Endodermal cell (in vitro differentiated cells): ENCODE data around the gene C13orf46. TPM values are rescaled to one million over a fixed set of nuclear protein-coding genes. Genes with fewer than 3 reads are reported as not detected.
A peak's percentile ranks its signal among the peaks of the same experiment; 100 is the strongest.

Experiments
- DNase-seq: peaks from one replicate; pipeline ENCODE4 v3.0.0-alpha.2; 2017
- H3K27ac ChIP-seq: 2 replicates; pipeline ENCODE4 v1.5.1; 2013; ENCODE audit warnings: mild to moderate bottlenecking, low read depth, low read length, moderate library complexity
- H3K27me3 ChIP-seq: 2 replicates; pipeline ENCODE4 v1.6.1; 2013; ENCODE audit warnings: mild to moderate bottlenecking, low read length, moderate library complexity; ENCODE audit not compliant: insufficient read depth, control insufficient read depth, poor library complexity, severe bottlenecking
- H3K36me3 ChIP-seq: 2 replicates; pipeline ENCODE4 v1.7.0; 2013; ENCODE audit warnings: mild to moderate bottlenecking, low read length, moderate library complexity; ENCODE audit not compliant: control insufficient read depth, insufficient read depth
- H3K4me1 ChIP-seq: one replicate; pipeline ENCODE4 v1.7.0; 2013; ENCODE audit warnings: low read length; ENCODE audit not compliant: control insufficient read depth, insufficient read depth
- H3K4me3 ChIP-seq: 2 replicates; pipeline ENCODE4 v1.5.1; 2013; ENCODE audit warnings: mild to moderate bottlenecking, low read length, moderate library complexity
- H3K9ac ChIP-seq: 2 replicates; pipeline ENCODE4 v1.6.1; 2013; ENCODE audit warnings: mild to moderate bottlenecking, low read length, moderate library complexity; ENCODE audit not compliant: poor library complexity, severe bottlenecking; ENCODE audit errors: extremely low read depth
- H3K9me3 ChIP-seq: 2 replicates; pipeline ENCODE4 v1.6.1; 2013; ENCODE audit warnings: mild to moderate bottlenecking, low read length, moderate library complexity; ENCODE audit not compliant: control insufficient read depth
- H3K27ac Mint-ChIP-seq: 2 replicates; pipeline ENCODE4 v1.8.0; 2020; ENCODE audit warnings: mixed read lengths
- H3K27me3 Mint-ChIP-seq: 2 replicates; pipeline ENCODE4 v1.8.0; 2021; ENCODE audit warnings: mild to moderate bottlenecking, mixed read lengths; ENCODE audit not compliant: insufficient read depth
- H3K36me3 Mint-ChIP-seq: 2 replicates; pipeline ENCODE4 v1.8.0; 2020; ENCODE audit warnings: low read depth, mixed read lengths
- H3K4me1 Mint-ChIP-seq: 2 replicates; pipeline ENCODE4 v1.8.0; 2020; ENCODE audit warnings: mixed read lengths
- H3K4me3 Mint-ChIP-seq: 2 replicates; pipeline ENCODE4 v1.8.0; 2020; ENCODE audit warnings: mild to moderate bottlenecking, moderate library complexity, mixed read lengths
- H3K9me3 Mint-ChIP-seq: 2 replicates; pipeline ENCODE4 v1.8.0; 2020; ENCODE audit warnings: mild to moderate bottlenecking, mixed read lengths
- CTCF ChIP-seq: fragments of 200-600 bp; sonication (generic); conservative IDR thresholded peaks from 2 replicates; pipeline ENCODE4 v1.5.0; 2021; ENCODE audit warnings: antibody characterized with exemption, mild to moderate bottlenecking
- WGBS, 2 experiments: methylation state at CpG; one replicate each; pipeline versions ENCODE4 v1.1.5 to v1.1.7; 2013; ENCODE audit warnings: missing lambda C conversion rate in 2 of 2, mixed read lengths in 1 of 2; ENCODE audit not compliant: insufficient coverage in 1 of 2, insufficient read length in 1 of 2; 5-methylcytosine and 5-hydroxymethylcytosine counted together
- total RNA-seq, 2 donors: library from RNA; stranded (reverse); fragmentation: NEBNext Ultra II Directional in 1 of 2; extraction: Animal tissue kit (Norgen Biotek cat#: 25700) in 1 of 2; gene quantifications; 2 replicates in 1 of 2; 3 replicates in 1 of 2; pipeline ENCODE4 v1.2.1, GENCODE V29; 2021

The C13orf46 gene
- total RNA-seq, 2 donors from 2014 or later = 0.20 to 0.27 TPM

GRCh38 chr13:114019367-114019766 lies 45.5 kb upstream of the C13orf46 start:
- WGBS, 2 experiments = 93 to 97% methylated on average over 6 to 13 of the region's 13 CpGs

GRCh38 chr13:114018461-114019055 lies 44.7 kb upstream of the C13orf46 start:
- Mint-ChIP-seq H3K9me3 (no peaks in the 10 kb centered on the region), H3K4me1 (no peaks in the 10 kb centered on the region), H3K27me3 (no peaks in the 10 kb centered on the region), H3K4me3 (no peak overlapping the region), H3K27ac (no peak overlapping the region), H3K36me3 (peaks cover 15% of the 10 kb centered on the region)
- DNase-seq = no peak
- H3K9ac ChIP-seq = no peak overlapping the region
- no peaks in the 10 kb centered on the region for H3K36me3 ChIP-seq
- no peak overlapping the region for H3K27ac ChIP-seq
- H3K9me3 ChIP-seq = no peaks in the 10 kb centered on the region
- no peaks in the 10 kb centered on the region for H3K27me3 ChIP-seq
- no peak for TF ChIP-seq CTCF
- H3K4me3 ChIP-seq = no peak overlapping the region
- no peaks in the 10 kb centered on the region for H3K4me1 ChIP-seq
- WGBS, 2 experiments = 94 to 95% methylated on average over 16 to 20 of the region's 20 CpGs

More at GRCh38 chr13:114019367-114019766, 45.5 kb upstream of the C13orf46 start:
- TF ChIP-seq CTCF = no peak
- Histone ChIP-seq H3K4me3 (no peak overlapping the region), H3K36me3 (no peaks in the 10 kb centered on the region), H3K27me3 (no peaks in the 10 kb centered on the region), H3K4me1 (no peaks in the 10 kb centered on the region), H3K9me3 (no peaks in the 10 kb centered on the region), H3K27ac (no peak overlapping the region), H3K9ac (no peak overlapping the region)
- Mint-ChIP-seq H3K4me1 (no peaks in the 10 kb centered on the region), H3K4me3 (no peak overlapping the region), H3K9me3 (no peaks in the 10 kb centered on the region), H3K36me3 (peaks cover 15% of the 10 kb centered on the region), H3K27ac (no peak overlapping the region), H3K27me3 (no peaks in the 10 kb centered on the region)
- DNase-seq = peak; percentile 78

GRCh38 chr13:114017966-114018365 lies 44.1 kb upstream of the C13orf46 start:
- no peaks in the 10 kb centered on the region for H3K4me1 Mint-ChIP-seq
- WGBS, 2 experiments = 95 to 98% methylated on average over 23 of the region's 23 CpGs
- H3K27ac Mint-ChIP-seq = no peak overlapping the region
- Histone ChIP-seq H3K27me3 (no peaks in the 10 kb centered on the region), H3K36me3 (no peaks in the 10 kb centered on the region), H3K27ac (no peak overlapping the region), H3K4me1 (no peaks in the 10 kb centered on the region), H3K4me3 (no peak overlapping the region), H3K9me3 (no peaks in the 10 kb centered on the region), H3K9ac (no peak overlapping the region)
- H3K27me3 Mint-ChIP-seq = no peaks in the 10 kb centered on the region
- H3K4me3 Mint-ChIP-seq = no peak overlapping the region
- TF ChIP-seq CTCF = no peak
- no peaks in the 10 kb centered on the region for H3K9me3 Mint-ChIP-seq
- no peak for DNase-seq
- H3K36me3 Mint-ChIP-seq = peaks cover 15% of the 10 kb centered on the region
